Medulla oblongata (tissue), 1 donor: ENCODE results near the gene PSG7.
"Not testable (repeated sequence)": the region's sequence is repeated elsewhere in the genome, so short reads cannot be mapped to it uniquely, and the experiment has no call there.

Experiments
- DNase-seq: peaks from one replicate; pipeline ENCODE4 v3.0.0-alpha.2; 2015; ENCODE audit errors: extremely low spot score

Gene PSG7

GRCh38 chr19:42937107-42937506 is at the start of gene PSG7:
Gene PSG7 (minus strand): TSS chr19:42937207. CDS start chr19:42937076, 131 bp downstream.
- DNase-seq, result not testable (repeated sequence)

- DNase-seq, result no peak
Observed at GRCh38 chr19:42985588-42985987, 48.6 kb upstream of the PSG7 start.

DNA sequence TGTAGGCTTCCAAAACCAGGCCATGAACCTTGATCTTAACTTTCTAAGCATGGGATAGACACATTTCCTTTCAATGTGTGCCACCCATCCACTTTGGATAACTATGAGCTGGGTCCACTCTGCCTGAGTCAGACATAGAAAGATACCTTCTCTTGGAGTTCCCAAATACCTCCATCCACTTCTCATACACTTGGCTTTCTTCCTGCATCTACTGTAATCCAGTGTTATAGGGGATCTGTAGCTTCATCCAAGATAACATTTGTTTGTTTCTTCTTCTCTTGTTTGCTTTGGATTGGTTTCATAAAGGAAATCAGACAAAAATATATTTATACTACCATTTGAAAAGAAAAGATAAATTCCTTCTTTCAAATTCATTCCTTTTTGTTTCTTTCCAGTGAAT is 45.1 kb upstream of the PSG7 start:
- not testable (repeated sequence) for DNase-seq

GRCh38 chr19:42971451-42971850 is 34.4 kb upstream of the PSG7 start:
- DNase-seq, result not testable (repeated sequence)

DNA sequence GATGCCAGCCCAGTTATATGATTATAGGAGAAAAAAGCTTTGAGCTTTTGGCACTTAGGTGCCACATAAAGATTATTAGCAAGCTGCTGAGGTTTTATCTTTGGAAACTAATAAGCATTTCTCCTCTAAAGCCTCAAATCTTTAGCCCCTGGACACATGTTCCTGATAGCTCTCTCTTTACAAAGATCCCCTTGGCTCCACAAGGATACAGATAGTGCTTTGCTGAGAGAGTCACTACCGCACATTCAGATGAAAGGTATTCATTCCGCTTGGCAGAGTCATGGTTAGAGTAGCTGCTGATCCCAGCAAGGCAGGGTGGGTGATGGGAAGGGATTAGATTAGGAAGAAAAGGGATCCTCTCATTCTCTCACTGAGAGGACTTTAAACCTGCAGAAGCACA is 28.2 kb upstream of the PSG7 start:
- no peak for DNase-seq

- no peak for DNase-seq
Observed at GRCh38 chr19:42961119-42961518, 24.1 kb upstream of the PSG7 start.

GRCh38 chr19:42952126-42952525 is 15.1 kb upstream of the PSG7 start:
- not testable (repeated sequence) for DNase-seq

DNA sequence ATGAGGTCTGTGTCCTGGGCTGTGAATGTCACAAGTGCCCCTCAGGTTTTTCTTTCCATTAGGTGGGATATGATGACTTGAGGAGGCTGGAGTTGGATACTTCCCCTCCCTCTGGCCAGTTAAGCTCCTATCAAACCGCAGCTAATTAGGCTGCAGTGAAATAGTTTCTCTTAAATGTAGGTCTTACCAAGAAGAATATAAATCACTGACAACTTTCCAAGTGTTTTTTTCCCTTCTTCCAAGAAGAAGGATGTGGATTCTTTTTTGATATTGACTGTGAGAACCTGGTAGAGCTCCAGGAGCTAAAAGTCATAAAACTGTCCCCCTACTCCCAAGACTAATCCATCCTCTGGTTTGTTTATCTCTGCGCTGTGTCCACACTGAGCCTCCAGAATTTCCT is 14.5 kb upstream of the PSG7 start:
- DNase-seq, result not testable (repeated sequence)

DNA sequence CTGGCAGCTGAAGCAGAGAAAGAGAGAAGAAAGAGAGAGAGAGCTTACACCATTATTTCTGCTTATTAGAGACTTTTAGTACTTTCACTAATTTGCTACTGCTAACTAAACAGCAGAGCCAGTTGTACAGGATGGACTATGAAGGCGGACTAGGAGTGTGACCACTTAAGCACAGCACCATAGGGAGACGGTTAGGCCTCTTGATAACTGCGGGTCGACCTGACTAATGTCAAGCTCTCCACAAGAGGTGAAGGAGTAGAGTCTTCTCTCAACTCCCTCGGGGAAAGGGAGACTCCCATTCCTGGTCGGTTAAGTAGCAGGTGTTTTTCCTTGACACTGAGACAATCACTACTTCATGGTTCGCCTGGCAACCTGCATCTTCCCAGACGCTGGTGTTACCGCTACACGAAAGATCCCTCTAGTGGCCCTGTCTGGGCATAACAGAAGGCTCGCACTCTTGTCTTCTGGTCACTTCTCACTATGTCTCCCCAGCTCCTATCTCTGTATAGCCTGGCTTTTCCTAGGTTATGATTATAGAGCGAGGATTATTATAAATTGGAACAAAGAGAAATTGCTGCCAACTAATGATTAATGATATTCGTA is 5.3 kb upstream of the PSG7 start:
- no peak for DNase-seq

GRCh38 chr19:42934726-42935125 is 2.3 kb downstream of the PSG7 start:
- not testable (repeated sequence) for DNase-seq

DNA sequence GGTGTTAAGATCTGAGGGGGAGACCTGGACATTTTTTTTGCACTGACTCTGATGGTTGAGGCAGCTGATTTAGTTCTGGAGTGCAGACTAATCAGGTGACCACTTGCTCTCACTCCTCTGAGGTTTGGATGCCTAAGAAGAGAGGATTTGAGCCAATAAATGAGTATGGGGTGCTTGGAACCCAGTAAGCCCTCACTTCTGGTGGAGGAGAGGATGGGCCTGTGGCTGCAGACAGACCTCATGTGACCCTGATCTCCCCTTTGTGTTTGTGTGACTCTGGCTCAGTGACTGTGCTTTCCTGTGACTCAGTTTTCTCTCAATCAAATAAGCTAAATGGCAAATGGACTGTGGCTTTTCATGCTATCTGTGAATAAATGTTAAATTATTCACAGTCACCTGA is 2.8 kb downstream of the PSG7 start:
- not testable (repeated sequence) for DNase-seq

DNA sequence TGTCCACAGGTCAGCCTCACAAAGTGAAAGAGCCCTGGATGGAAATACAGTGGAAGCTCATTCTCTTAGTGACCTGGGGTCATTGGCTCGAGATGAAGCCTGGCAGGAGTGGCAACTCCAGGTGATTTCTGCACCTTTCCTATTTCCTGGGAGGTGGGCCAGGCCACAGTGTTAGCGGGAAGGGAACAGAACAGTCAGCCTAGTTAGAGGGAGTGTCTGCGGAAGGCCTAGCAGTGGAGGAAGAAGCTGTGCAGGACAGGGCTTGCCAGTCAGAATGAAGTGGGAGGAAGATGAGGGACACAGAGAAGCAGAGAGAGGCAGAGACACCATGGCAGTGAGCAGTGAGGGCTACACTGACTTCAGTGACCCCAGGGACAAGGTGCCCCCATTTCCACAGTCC is 3.6 kb downstream of the PSG7 start:
- DNase-seq, result not testable (repeated sequence)

GRCh38 chr19:42932485-42933101 is 4.4 kb downstream of the PSG7 start:
- not testable (repeated sequence) for DNase-seq

GRCh38 chr19:42930214-42930613 is 6.8 kb downstream of the PSG7 start:
- peak; percentile 2 for DNase-seq

DNA sequence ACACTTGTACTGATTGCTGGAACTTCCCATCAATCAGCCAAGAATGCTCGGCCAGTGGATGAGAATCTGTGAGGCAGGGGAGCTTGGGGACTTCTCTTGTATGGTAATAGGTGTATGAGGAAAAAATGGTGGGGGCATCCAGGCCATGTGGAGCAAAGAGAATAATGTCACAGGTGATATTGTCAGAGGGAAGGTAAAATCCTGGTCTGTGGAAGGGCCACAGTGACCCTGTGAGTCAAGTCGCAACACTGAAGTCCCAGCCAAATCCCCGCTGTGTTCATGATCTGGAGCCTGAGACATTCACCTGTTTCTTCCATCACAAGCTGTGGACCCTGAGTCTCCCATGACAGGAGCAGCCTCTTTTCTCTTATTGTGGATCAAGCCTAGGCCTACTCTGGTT is 8.1 kb downstream of the PSG7 start:
- no peak for DNase-seq

- no peak for DNase-seq
Observed at GRCh38 chr19:42926781-42927180, 10.2 kb downstream of the PSG7 start.

- peak; percentile 30 for DNase-seq
Observed at GRCh38 chr19:42923106-42923505, 13.9 kb downstream of the PSG7 start.

DNA sequence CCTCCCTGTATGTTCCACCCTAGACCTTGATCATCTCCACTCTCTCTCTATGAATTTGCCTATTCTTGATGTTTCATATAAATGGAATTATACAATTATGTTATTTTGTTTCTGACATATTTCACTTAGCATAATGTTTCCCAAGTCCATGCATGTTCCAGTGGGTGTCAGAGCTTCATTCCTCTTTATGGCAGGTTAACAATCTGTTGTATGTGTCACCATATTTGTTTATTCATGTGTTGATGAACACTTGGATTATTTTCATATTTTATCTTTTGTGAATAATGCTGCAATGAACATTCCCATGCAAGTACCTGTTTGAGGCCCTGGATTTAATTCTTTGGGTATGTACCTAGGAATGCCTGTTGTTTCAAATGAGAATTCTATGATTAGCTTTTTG is 16.0 kb downstream of the PSG7 start:
- not testable (repeated sequence) for DNase-seq

DNA sequence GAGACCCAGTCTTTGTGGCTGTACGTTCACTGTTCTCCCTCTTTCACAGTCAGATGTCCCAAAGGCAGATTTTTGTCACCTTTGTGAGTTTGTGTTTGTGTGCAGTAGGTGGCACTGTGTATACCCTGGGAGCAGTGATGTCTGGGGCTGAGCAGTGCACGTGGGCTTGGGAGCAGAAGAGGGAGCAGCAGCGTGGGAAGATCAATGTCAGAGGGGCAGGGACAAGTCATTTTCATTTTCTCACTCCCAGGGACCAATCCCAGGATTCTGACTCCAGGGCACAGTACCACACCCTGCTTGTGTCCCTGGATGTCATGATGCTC is 17.3 kb downstream of the PSG7 start:
- no peak for DNase-seq

GRCh38 chr19:42919070-42919756 is 17.8 kb downstream of the PSG7 start:
- not testable (repeated sequence) for DNase-seq

- DNase-seq, result not testable (repeated sequence)
Observed at GRCh38 chr19:42918377-42919069, 18.5 kb downstream of the PSG7 start.

DNA sequence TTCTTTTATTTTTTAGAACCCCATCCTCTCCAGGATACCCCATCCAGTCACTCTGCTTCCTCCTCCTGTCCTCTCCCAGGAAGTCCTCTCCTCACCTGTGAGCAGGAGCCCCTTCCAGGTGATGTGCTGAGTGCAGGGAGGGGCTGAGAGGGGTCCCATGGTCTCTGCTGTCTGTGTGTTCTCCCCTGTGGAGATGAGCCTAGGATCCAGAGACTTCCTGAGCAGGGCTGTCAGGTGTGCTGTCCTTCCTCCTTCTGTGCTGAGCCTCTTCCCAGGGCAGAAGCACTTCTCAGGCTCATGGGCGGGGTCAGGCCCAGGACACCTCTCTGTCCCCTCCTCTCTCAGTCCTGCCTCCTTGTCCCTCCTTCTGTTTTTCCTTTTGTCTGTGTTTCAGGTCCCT is 19.4 kb downstream of the PSG7 start, which contains the start of gene PSG6:
PSG6 (minus strand) TSS at position 261 of the 400 bp plus-strand sequence; CDS start at position 159, 102 bp downstream.
- DNase-seq, result not testable (repeated sequence)
